ENCODE measurements around the gene ASCC1. TPM values are rescaled to one million over a fixed set of nuclear protein-coding genes. Genes with fewer than 3 reads are reported as not detected.

ASCC1 gene
- total RNA-seq, 1 donor from 2014 or later, result 33.9 TPM

- H2AFZ ChIP-seq (ENCODE audit: low read depth, low read length), result peak overlapping the region; percentile 82
- DNase-seq (ENCODE audit: low read depth) (peak; percentile 33), FAIRE-seq (no peak)
- Mint-ChIP-seq H3K27ac (ENCODE audit: unreplicated experiment) (peak overlapping the region; percentile 69), H3K36me3 (ENCODE audit: low read depth, unreplicated experiment) (no peaks in the 10 kb centered on the region), H3K4me1 (ENCODE audit: low read depth, unreplicated experiment) (peaks cover 22% of the 10 kb centered on the region), H3K9me3 (ENCODE audit: unreplicated experiment) (no peaks in the 10 kb centered on the region), H3K4me3 (ENCODE audit: unreplicated experiment) (peak overlapping the region; percentile 37), H3K27me3 (ENCODE audit: low read depth, unreplicated experiment) (peaks cover 3% of the 10 kb centered on the region)
- peak overlapping the region; percentile 64 for H3K4me2 ChIP-seq (ENCODE audit: low read length)
- no peak overlapping the region for H3K27ac ChIP-seq (ENCODE audit: low read depth, low read length)
- H3K9me3 ChIP-seq (ENCODE audit: insufficient read depth, low read depth, low read length), result no peaks in the 10 kb centered on the region
- H3K27me3 ChIP-seq (ENCODE audit: insufficient read depth, low read length), result no peaks in the 10 kb centered on the region
- H3K36me3 ChIP-seq (ENCODE audit: insufficient read depth, low read length), result no peaks in the 10 kb centered on the region
- no peaks in the 10 kb centered on the region for H3K79me2 ChIP-seq (ENCODE audit: insufficient read depth, low read length)
- TF ChIP-seq EZH2 (IDR thresholded peaks at IDR 0.05; ENCODE audit: insufficient read depth, low read length) (no peak), CTCF (IDR thresholded peaks at IDR 0.05; ENCODE audit: insufficient read depth, low read depth, low read length) (no peak)
- no peaks in the 10 kb centered on the region for H4K20me1 ChIP-seq (ENCODE audit: insufficient read depth, low read length)
- H3K4me3 ChIP-seq (ENCODE audit: insufficient read depth, low read depth, low read length), result no peak overlapping the region
- H3K4me1 ChIP-seq (ENCODE audit: insufficient read depth, low read length), result peaks cover 7% of the 10 kb centered on the region
- H3K9ac ChIP-seq (ENCODE audit: low read length), result no peak overlapping the region
Measured at GRCh38 chr10:72254813-72255568, 38.9 kb upstream of the ASCC1 start.

- Histone ChIP-seq H3K36me3 (ENCODE audit: insufficient read depth, low read length) (no peaks in the 10 kb centered on the region), H3K27ac (ENCODE audit: low read depth, low read length) (no peak overlapping the region), H3K9me3 (ENCODE audit: insufficient read depth, low read depth, low read length) (no peaks in the 10 kb centered on the region), H4K20me1 (ENCODE audit: insufficient read depth, low read length) (no peaks in the 10 kb centered on the region), H3K4me2 (ENCODE audit: low read length) (no peak overlapping the region), H3K9ac (ENCODE audit: low read length) (no peak overlapping the region), H3K27me3 (ENCODE audit: insufficient read depth, low read length) (no peaks in the 10 kb centered on the region), H3K4me3 (ENCODE audit: insufficient read depth, low read depth, low read length) (no peak overlapping the region), H3K4me1 (ENCODE audit: insufficient read depth, low read length) (peaks cover 3% of the 10 kb centered on the region), H3K79me2 (ENCODE audit: insufficient read depth, low read length) (no peaks in the 10 kb centered on the region), H2AFZ (ENCODE audit: low read depth, low read length) (no peak overlapping the region)
- H3K36me3 Mint-ChIP-seq (ENCODE audit: low read depth, unreplicated experiment), result no peaks in the 10 kb centered on the region
- H3K27ac Mint-ChIP-seq (ENCODE audit: unreplicated experiment), result peak overlapping the region; percentile 41
- peaks cover 21% of the 10 kb centered on the region for H3K4me1 Mint-ChIP-seq (ENCODE audit: low read depth, unreplicated experiment)
- DNase-seq (ENCODE audit: low read depth), result no peak
- H3K4me3 Mint-ChIP-seq (ENCODE audit: unreplicated experiment), result no peak overlapping the region
- no peaks in the 10 kb centered on the region for H3K9me3 Mint-ChIP-seq (ENCODE audit: unreplicated experiment)
- TF ChIP-seq EZH2 (IDR thresholded peaks at IDR 0.05; ENCODE audit: insufficient read depth, low read length) (no peak), CTCF (IDR thresholded peaks at IDR 0.05; ENCODE audit: insufficient read depth, low read depth, low read length) (no peak)
- H3K27me3 Mint-ChIP-seq (ENCODE audit: low read depth, unreplicated experiment), result peaks cover 3% of the 10 kb centered on the region
- no peak for FAIRE-seq
Measured at GRCh38 chr10:72253578-72253977, 37.5 kb upstream of the ASCC1 start.

- H3K36me3 Mint-ChIP-seq (ENCODE audit: low read depth, unreplicated experiment), result no peaks in the 10 kb centered on the region
- H3K4me1 Mint-ChIP-seq (ENCODE audit: low read depth, unreplicated experiment), result peaks cover 26% of the 10 kb centered on the region
- Histone ChIP-seq H3K9ac (ENCODE audit: low read length) (no peak overlapping the region), H3K79me2 (ENCODE audit: insufficient read depth, low read length) (no peaks in the 10 kb centered on the region), H3K27me3 (ENCODE audit: insufficient read depth, low read length) (no peaks in the 10 kb centered on the region), H2AFZ (ENCODE audit: low read depth, low read length) (no peak overlapping the region), H3K9me3 (ENCODE audit: insufficient read depth, low read depth, low read length) (no peaks in the 10 kb centered on the region), H3K4me3 (ENCODE audit: insufficient read depth, low read depth, low read length) (no peak overlapping the region), H3K36me3 (ENCODE audit: insufficient read depth, low read length) (no peaks in the 10 kb centered on the region), H3K27ac (ENCODE audit: low read depth, low read length) (no peak overlapping the region), H4K20me1 (ENCODE audit: insufficient read depth, low read length) (no peaks in the 10 kb centered on the region), H3K4me2 (ENCODE audit: low read length) (no peak overlapping the region), H3K4me1 (ENCODE audit: insufficient read depth, low read length) (peaks cover 5% of the 10 kb centered on the region)
- no peak overlapping the region for H3K27ac Mint-ChIP-seq (ENCODE audit: unreplicated experiment)
- H3K27me3 Mint-ChIP-seq (ENCODE audit: low read depth, unreplicated experiment), result peaks cover 3% of the 10 kb centered on the region
- no peaks in the 10 kb centered on the region for H3K9me3 Mint-ChIP-seq (ENCODE audit: unreplicated experiment)
- no peak overlapping the region for H3K4me3 Mint-ChIP-seq (ENCODE audit: unreplicated experiment)
- FAIRE-seq (no peak), DNase-seq (ENCODE audit: low read depth) (no peak)
- TF ChIP-seq CTCF (IDR thresholded peaks at IDR 0.05; ENCODE audit: insufficient read depth, low read depth, low read length) (no peak), EZH2 (IDR thresholded peaks at IDR 0.05; ENCODE audit: insufficient read depth, low read length) (no peak)
Measured at GRCh38 chr10:72252972-72253371, 36.9 kb upstream of the ASCC1 start.
